ENCODE results near the gene CDH13.

GRCh38 chr16:83363521-83363920, 736.8 kb downstream of the CDH13 start:
- TF ChIP-seq EZH2 (IDR thresholded peaks at IDR 0.05) (no peak), POLR2AphosphoS5 (IDR thresholded peaks at IDR 0.05; ENCODE audit: borderline replicate concordance, low read depth, low read length) (no peak), FOXP2 (optimal IDR thresholded peaks at IDR 0.05; ENCODE audit: control extremely low read depth, extremely low read length, insufficient read depth) (no peak)

Data from SK-N-MC (cell line).